HG03064 (cell line): ENCODE data around the gene RABGEF1.
"Not testable (repeated sequence)": the region's sequence is repeated elsewhere in the genome, so short reads cannot be mapped to it uniquely, and the experiment has no call there.

Experiments
- ATAC-seq: cut with Tn5 transposase; IDR thresholded peaks from one replicate; pipeline ENCODE4 v1.9.1; 2021; ENCODE audit warnings: low read depth; ENCODE audit not compliant: unreplicated experiment

RABGEF1 gene

GRCh38 chr7:66800591-66800990 lies 60.1 kb downstream of the RABGEF1 start:
- ATAC-seq, result no peak

- no peak for ATAC-seq
Observed at GRCh38 chr7:66804001-66804400, 63.5 kb downstream of the RABGEF1 start.

GRCh38 chr7:66807736-66808135 lies 67.2 kb downstream of the RABGEF1 start:
- ATAC-seq, result no peak

GRCh38 chr7:66810716-66811115 lies 70.2 kb downstream of the RABGEF1 start:
- ATAC-seq, result no peak

- not testable (repeated sequence) for ATAC-seq
Observed at GRCh38 chr7:66815186-66815875, 74.8 kb downstream of the RABGEF1 start.

GRCh38 chr7:66815951-66816350 lies 75.4 kb downstream of the RABGEF1 start:
- ATAC-seq, result no peak

GRCh38 chr7:66816658-66817057 lies 76.1 kb downstream of the RABGEF1 start:
- ATAC-seq, result not testable (repeated sequence)

- ATAC-seq, result not testable (repeated sequence)
Observed at GRCh38 chr7:66817208-66817795, 76.8 kb downstream of the RABGEF1 start.

GRCh38 chr7:66817956-66818355 lies 77.4 kb downstream of the RABGEF1 start:
- ATAC-seq, result not testable (repeated sequence)

- no peak for ATAC-seq
Observed at GRCh38 chr7:66824041-66824440, 83.5 kb downstream of the RABGEF1 start.

GRCh38 chr7:66825538-66825937 lies 85.0 kb downstream of the RABGEF1 start:
- not testable (repeated sequence) for ATAC-seq

GRCh38 chr7:66826649-66827048 lies 86.1 kb downstream of the RABGEF1 start:
- ATAC-seq, result no peak

- not testable (repeated sequence) for ATAC-seq
Observed at GRCh38 chr7:66830976-66831375, 90.4 kb downstream of the RABGEF1 start.

- ATAC-seq, result no peak
Observed at GRCh38 chr7:66832531-66833351, 92.2 kb downstream of the RABGEF1 start.

- ATAC-seq, result no peak
Observed at GRCh38 chr7:66837007-66837406, 96.5 kb downstream of the RABGEF1 start.

- no peak for ATAC-seq
Observed at GRCh38 chr7:66837661-66838060, 97.1 kb downstream of the RABGEF1 start.

- ATAC-seq, result no peak
Observed at GRCh38 chr7:66839814-66840213, 99.3 kb downstream of the RABGEF1 start.

GRCh38 chr7:66840316-66840715 lies 99.8 kb downstream of the RABGEF1 start:
- no peak for ATAC-seq

GRCh38 chr7:66841898-66842297 lies 101.4 kb downstream of the RABGEF1 start:
- ATAC-seq, result no peak

- not testable (repeated sequence) for ATAC-seq
Observed at GRCh38 chr7:66843492-66843891, 103.0 kb downstream of the RABGEF1 start.
